GM18507 (cell line): ENCODE measurements around the gene CST5.
"Not testable (repeated sequence)": the region's sequence is repeated elsewhere in the genome, so short reads cannot be mapped to it uniquely, and the experiment has no call there.

Source experiments
- DNase-seq: peaks from one replicate; pipeline ENCODE4 v3.0.0; 2011; ENCODE audit warnings: low read depth; ENCODE audit not compliant: insufficient read length; ENCODE audit errors: extremely low spot score
- FAIRE-seq: peaks from 2 replicates; lab custom pipeline; 2011; peaks lifted over from hg19 to GRCh38; lab: Jason Lieb, UNC

CST5 gene

GRCh38 chr20:23879328-23879798, at the start of gene CST5:
Gene CST5, minus strand, starts transcription at chr20:23879748. Its CDS starts 72 bp downstream, at chr20:23879676.
- DNase-seq: no peak
- no peak for FAIRE-seq

DNA sequence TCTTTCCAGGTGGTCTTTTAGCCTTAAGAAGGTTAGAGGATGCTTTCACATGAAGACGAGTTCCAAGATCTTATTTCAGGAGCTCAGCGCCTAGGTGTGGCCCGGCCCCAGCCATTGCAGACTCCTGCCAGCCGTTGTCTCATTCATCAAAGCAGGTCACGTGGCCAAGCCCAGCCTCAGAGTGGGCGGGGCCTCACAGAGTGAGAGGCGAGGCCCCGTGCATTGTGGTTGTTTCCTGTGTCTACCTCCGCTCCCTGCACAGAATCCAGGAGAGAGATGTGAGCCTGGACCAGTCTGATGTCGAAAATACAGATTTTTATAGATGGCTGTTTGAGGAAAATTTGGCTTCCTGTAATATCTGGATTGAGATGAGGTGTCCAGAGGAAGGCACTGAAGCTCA, 49.2 kb upstream of the CST5 start:
- FAIRE-seq (no peak), DNase-seq (no peak)

DNA sequence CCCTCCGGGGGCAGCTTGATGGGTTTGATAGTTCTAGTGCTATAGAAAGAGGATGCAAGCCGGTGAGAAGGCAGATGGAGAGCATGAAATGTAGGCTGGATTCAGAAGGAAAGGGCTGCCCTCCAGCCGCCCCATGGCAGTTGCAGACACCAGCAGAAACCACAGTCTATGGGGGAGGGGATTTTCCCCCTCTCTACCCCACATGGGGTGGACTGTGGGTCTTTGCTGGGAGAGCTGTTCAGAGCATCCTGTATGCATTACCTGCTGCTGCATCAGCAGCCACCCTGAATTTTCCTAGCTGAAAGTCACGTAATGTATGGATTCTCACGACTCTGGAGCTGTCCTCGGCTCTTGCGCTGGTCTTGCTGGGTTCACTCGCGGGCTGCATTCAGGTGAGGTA, 48.8 kb upstream of the CST5 start:
- FAIRE-seq (no peak), DNase-seq (no peak)

DNA sequence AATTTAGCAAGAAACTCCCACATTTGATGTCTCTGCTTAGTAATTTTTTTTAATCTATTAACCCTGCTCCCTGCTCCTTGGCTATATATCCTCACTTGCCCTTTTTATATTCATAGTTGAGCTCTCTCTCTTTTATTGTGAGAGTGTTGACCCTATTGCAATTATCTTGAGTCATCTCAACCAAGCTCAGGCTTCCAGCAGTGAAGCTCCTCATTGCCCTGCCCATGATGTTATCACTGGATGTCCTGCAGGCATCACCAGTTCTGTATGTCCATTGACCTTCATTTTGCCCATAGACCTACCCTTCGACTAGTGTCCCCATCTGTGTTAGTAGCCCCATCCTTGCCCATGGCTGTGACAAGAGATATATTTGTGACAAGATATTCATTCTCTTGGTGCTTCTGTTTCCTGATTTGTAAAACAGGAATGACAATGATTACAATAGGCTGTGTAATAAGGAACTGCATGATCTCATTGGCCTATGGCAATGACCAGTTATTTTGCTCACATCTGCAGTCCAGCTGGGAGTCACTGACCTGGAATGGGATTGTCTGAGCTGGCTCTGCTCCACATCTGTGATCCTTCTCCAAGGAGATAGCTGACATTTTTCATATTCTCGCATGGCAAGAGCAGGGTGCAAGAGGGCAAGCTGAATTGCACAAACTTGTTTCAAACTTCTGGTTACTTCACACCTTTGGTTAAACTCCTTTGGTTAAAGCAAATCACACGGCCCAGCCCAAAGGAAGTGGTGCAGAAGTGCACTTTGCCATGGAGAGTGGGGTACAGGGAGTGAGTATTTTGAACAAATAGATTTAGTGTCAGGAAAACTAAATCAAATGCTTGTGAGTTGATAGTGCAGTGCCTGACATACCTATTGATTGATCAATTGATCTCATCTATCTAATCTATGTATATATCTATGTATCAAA, 47.7 kb upstream of the CST5 start:
- no peak for FAIRE-seq

GRCh38 chr20:23926526-23926880, 47.0 kb upstream of the CST5 start:
- no peak for DNase-seq
- FAIRE-seq: no peak

More for the DNA sequence above, 47.7 kb upstream of the CST5 start:
- no peak for DNase-seq

- DNase-seq (no peak), FAIRE-seq (no peak)
Measured at GRCh38 chr20:23925789-23926525, 46.4 kb upstream of the CST5 start.

GRCh38 chr20:23924751-23925150, 45.2 kb upstream of the CST5 start:
- FAIRE-seq (no peak), DNase-seq (no peak)

DNA sequence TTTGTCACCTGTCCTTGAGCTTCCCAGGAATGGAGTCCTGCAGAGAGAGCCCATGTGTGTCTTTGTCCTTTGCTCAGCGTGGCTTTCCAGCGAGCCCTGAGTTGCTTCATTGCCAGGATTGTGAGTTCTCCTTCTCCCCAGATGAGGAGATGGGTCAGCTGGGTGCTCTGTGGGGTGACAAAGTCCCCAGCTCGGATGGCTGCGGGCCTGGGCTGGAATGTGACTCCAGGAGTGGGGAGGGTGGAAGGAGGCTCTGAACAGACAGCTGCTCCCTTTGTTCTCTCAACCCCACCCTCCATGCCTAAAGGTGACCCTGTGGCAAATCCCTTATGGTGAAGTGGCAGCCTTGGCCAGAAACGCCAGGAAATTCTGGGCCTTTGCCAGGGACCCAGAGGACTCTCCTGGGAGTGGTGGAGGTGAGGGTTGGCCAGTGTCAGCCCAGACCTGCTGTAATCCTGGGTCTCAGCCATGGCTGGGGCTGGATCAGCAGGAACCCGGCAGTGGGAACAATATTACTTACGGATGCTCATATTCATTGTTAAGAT, 44.4 kb upstream of the CST5 start:
- no peak for FAIRE-seq
- no peak for DNase-seq

DNA sequence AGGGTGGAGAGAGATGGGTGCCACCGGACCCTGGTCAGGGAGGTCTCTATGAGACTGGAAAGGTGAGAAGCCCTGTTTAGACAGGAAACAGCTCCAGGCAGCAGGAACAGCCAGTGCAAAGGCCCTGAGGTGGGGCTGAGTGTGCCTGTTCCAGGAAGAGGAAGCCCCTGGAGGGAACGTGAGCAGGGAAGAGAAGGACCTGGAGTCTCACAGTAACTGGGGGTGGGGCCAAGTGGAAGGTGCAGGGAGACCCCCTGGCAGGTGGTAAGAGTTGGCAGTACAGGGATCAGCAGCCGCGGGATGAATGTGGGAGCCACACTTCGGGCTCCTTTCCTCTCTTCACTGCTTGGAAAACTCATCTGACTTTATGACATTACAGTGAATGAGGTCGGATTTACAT, 43.8 kb upstream of the CST5 start:
- no peak for FAIRE-seq
- no peak for DNase-seq

- FAIRE-seq (no peak), DNase-seq (no peak)
Measured at GRCh38 chr20:23920408-23921325, 41.1 kb upstream of the CST5 start.

GRCh38 chr20:23918896-23919295, 39.3 kb upstream of the CST5 start:
- FAIRE-seq (no peak), DNase-seq (no peak)

GRCh38 chr20:23918101-23918862, 38.7 kb upstream of the CST5 start:
- FAIRE-seq: no peak
- DNase-seq: no peak

DNA sequence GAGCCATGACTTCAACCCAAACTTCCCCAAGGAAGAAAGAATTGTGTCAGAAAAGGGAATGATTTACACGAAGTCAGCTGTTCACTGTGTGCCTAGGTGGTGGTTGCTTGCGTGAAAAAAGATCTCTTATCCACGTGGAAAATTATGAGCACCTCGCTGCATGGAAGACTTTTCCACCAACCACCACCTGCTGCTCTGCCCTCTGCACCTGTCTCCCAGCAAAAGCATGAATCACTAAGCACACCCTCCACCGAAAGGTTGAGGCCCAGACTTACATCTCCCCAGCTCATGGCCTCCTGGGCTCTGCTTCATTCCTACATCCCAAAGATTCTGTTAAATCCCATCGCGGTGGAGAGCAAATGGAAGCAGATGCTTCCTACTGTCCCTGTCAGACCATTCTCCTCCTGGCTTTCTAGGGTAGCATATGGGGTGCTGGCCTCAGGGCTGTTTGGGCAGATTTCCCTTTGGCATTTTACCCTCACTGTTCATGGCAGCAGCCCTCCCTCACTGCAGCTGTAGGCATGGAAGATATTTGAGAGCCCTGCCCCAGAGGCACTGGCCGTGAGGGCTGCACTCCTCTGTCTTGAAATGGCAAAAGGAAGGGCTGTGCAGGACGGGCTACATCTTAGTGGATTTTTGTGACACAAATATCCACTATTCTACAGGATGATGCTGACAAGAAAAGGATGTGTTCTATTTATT, 37.6 kb upstream of the CST5 start:
- FAIRE-seq: no peak
- no peak for DNase-seq

GRCh38 chr20:23915844-23916243, 36.3 kb upstream of the CST5 start:
- FAIRE-seq (no peak), DNase-seq (no peak)

DNA sequence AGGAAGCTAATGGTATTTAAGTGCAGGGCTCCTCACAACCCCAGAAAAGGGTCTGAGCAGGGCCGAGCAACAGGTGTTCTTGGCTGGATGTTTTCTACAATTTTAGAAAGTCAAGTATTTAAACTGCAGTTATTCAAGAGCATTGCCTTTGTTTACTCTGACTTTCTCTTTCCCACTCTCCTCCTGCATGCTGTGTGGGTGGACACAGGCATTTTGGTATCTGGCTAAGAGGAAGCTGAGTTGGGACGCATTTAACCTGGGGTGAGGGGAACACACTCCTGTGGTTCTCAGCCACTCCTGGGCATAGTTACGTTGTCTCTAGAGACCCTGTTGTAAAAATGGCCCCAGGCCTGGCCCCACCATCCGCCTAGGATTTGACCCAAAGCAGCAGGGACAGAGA, 34.9 kb upstream of the CST5 start:
- FAIRE-seq, DNase-seq: not testable (repeated sequence)

GRCh38 chr20:23910210-23910609, 30.7 kb upstream of the CST5 start:
- no peak for DNase-seq

GRCh38 chr20:23909390-23909789, 29.8 kb upstream of the CST5 start:
- DNase-seq (no peak), FAIRE-seq (no peak)

More at GRCh38 chr20:23910210-23910609, 30.7 kb upstream of the CST5 start:
- FAIRE-seq: no peak

- FAIRE-seq: no peak
- DNase-seq: no peak
Measured at GRCh38 chr20:23907579-23907978, 28.0 kb upstream of the CST5 start.
